Measurements from ENCODE around the gene PEAK1.
"Not testable (repeated sequence)": the region's sequence is repeated elsewhere in the genome, so short reads cannot be mapped to it uniquely, and the experiment has no call there.

The PEAK1 gene

DNA sequence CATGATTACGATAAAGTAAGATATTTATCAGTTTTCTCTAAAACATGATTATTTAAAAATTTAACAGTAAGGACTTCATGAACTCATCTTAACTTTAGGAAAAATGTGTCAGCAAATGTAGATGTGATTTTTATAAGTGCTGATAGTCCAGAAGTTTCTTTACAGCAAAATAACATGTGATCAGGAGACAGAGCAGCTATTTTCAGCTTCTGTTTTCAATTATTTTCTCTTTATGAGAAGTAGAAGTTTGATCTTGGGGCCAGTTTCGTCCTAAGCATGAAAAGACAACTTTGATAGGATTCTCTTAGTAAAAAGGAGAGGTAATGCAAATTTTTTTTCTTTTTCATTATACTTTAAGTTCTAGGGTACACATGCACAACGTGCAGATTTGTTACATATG lies 252.5 kb downstream of the PEAK1 start:
- no peak for DNase-seq

DNA sequence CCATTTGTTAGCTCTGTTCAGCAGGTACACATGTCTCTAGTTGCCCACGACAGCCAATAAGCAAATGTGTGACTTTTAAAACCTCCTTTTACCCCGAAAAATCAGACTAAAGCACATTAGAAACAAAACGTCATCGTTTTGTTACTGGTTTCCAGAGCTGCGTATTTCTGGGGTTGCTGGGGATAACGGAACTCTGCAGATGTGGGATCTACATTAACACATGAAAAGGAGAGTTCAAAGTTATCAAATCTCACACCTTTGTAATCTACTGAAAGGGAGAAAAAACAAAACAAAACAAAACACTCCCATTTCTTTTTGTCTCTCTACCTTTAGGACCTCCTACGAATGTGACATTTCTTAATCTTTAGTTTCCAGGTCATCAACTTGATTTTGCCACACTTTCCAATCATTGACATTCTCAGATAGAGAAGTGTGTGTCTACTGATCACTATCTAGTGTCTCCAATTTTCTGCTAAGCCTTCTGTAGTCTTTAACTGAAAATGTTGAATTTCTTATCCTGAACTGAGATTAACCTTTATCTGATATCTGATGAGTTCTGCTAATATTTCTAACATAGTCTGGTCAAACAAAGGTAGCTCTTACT lies 256.0 kb downstream of the PEAK1 start:
- DNase-seq: no peak

DNA sequence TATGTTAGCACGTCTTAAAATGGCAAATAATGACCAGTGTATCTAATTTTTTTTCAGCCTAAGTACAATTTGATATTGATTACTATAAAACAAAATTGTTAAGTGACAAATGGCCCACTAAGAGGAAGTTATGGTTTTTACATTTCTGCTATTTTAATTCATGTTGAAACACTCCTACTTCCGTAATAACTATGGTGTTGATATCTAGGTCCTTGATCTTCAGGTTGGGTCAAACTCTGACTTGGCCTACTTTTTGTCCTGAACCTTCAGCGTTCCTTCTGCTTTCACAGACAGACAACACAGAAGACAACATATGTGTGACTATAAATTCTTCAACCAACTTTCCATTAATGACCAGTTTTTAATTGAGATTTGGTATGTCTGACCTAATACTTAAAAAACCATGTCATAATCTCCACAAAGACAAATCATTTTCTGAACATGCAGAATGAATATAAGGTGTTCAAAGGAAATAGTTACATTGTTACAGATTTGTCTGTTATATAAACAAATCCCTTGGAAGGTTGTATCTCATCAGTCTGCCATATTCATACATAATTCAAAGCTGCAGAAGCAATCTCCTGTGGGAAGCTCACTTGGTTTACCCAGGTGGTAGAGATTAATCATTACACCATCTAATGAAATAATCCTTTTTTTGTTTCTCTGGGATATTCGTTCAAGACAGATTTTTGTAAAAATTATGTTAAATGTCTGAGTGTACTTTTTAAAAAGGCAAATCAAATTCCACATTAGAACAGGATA lies 256.9 kb downstream of the PEAK1 start:
- no peak for DNase-seq

DNA sequence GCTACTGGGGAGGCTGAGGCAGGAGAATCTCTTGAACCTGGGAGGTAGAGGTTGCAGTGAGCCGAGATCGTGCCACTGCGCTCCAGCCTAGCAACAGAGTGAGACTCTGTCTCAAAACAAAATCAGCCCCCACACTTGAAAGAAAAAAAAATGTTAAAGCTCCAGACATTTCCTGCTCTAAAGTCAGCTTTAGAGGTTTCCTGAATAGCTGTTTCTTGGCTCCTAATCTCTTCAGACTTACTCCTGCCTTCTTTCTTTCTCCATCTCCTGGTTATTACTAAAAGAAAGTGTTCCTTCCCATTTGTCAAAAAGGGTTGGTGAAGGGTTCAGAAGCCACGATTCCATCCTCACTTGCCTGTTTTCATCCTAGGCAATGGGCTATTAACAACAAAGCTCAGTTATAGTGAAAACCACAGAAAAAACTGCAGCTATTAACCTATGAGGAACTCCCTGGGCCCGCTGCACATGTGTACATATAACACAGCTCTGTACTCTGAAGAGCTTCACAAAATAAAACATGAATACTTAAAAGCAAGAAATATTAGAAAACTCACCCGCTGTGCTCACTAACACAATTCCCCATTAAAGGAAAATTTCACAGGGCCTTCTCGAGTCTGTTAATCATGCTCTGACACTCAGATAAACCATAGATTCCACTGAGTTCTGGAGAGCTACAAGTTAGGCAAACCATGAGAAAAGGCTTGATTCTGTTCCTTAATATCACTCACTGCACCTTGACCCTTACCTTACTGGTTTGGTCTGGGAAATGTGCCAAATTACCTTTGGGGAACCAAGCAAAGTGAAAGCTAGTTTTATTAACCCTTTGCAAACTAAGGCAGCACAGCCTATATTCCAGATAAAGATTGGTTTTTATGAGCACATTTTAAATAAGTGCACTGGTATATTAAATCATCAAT lies 259.1 kb downstream of the PEAK1 start:
- no peak for DNase-seq

DNA sequence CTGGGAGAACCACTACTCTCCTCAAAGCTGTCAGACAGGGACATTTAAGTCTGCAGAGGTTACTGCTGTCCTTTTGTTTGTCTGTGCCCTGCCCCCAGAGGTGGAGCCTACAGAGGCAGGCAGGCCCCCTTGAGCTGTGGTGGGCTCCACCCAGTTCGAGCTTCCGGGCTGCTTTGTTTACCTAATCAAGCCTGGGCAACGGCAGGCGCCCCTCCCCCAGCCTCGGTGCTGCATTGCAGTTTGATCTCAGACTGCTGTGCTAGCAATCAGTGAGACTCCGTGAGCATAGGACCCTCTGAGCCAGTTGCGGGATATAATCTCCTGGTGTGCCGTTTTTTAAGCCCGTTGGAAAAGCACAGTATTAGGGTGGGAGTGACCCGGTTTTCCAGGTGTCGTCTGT lies 263.9 kb downstream of the PEAK1 start:
- not testable (repeated sequence) for DNase-seq

DNA sequence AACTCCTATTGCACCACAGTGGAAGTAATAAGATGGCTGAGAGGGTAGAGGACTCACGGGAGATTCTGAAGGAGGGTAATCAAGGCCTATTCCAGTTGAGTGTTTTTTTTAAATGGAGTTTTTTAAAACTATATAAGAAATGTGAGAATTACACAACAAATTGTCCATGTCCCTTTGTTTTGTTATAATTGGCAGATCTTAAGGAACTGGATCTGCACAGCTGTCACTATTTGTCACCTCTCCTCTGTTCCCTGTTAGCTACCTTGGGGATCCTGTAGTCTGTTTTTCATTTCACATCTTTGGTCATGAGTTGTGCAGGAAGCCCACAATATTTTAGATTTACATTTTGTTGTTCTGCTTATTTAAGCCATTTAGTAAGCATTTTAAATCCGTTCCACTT lies 271.7 kb downstream of the PEAK1 start:
- DNase-seq: no peak

DNA sequence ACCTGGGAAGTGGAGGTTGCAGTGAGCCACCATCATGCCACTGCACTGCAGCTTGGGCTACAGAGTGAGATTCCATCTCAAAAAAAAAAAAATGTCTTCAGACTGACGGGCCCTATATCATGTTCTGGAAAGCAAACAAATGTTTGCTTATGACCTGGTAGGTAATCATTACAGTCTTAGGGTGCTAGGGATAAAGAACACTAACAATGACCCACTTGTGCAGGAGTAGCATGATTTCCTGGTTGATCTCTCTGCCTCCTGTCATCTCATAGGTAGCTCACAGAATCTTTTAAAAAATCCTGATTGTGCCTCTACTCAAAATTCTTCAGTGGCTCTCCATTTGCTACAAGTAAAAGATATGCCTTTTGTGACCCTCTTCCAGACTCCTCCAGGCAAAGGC lies 274.5 kb downstream of the PEAK1 start:
- no peak for DNase-seq

DNA sequence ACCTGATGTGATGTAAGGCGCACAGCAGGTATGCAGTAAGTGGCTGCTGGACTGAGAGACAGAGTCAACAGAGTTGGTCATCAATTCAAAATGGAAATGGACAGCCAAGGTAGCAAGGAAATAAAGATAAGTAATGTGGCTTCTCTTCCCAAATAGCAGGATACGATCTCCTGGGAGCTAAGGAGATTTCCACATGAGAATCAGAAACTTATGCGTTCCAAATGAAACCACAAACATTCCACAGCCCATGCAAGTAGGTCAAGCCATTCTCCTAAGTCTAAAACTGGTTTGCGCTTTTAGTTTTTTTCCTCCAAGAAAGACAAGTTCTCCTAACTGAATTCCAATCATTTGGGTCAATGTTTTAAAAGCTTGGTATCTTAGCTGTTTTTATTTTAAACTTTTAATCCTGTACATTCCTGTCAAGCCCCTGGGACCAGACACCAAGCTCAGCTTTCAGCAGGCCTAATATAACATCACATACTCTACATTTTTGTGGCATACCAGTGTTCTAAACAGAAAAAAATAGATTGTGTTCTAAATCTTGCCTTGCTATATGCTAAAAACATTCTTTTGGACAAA lies 275.3 kb downstream of the PEAK1 start:
- DNase-seq: no peak

DNA sequence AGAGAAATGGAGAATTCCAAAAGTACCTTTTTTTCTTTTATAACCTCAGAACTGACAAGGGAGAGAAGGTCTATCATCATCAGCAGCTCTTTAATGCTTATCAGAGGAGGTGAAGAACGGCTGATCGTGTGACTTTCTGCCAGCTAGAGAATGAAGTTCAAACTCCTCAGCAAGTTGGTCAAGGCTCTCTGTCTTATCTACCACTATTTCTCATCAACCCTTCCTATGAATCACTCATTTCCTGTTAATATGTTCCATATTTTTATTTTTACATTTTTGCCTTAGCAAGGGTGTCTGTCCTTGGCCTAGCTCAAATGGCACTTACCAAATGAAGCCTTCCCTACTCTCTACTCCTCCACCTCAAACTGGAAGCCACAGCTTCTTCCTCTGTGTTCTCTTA lies 275.9 kb downstream of the PEAK1 start:
- no peak for DNase-seq

DNA sequence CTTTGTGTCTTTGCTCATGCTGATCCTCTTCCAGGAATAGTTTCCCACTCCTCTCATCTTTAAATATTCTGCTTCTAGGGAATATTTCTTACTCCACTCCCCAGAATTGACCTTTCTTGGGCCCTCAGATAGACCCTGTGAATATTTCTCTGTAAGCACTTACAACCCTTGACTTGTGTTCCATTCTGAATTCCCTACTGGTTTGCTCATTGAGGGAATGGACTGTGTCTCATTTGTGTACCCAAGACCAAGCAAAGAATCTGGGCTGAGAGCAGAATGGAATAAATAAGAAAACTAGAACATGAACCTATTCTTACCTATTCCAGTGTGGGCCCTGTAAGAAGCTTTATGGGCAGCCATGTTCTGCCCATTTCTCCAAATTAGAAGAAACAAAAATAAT lies 276.3 kb downstream of the PEAK1 start:
- DNase-seq: no peak

DNA sequence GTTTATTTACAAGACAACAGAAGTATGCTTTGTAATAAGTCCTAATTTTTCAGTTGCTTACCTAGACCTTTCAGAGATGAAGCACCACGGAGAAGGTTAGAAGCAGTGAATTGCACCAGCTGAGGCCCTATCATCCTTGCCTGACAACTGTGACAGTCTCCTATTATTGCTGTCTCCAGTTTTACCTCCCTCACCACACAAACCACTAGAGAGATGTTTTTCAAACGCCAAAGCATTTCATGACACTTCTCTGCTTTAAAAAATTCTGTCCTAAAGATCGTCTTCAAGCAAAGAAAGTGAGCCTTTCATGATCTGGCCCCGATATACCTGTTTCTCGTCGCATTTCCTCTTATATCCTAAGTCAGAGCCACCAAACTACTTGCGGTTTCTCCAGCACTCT lies 276.7 kb downstream of the PEAK1 start:
- no peak for DNase-seq

DNA sequence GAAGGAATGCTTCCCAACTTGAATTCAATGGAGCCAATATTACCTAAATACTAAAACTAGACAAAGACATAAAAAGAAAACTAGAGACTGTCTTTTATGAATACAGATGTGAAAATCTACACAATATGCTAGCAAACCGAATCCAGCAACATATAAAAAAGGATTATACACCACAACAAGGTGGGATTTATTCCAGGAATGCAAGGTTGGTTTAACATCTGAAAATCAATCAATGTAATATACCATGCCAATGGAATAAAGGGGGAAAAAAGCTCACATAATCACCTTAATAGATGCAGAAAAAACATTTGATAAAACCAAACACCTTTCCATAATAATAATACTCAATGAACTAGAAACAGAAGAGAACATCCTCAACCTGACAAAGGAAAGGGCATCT lies 279.7 kb downstream of the PEAK1 start:
- no peak for DNase-seq

DNA sequence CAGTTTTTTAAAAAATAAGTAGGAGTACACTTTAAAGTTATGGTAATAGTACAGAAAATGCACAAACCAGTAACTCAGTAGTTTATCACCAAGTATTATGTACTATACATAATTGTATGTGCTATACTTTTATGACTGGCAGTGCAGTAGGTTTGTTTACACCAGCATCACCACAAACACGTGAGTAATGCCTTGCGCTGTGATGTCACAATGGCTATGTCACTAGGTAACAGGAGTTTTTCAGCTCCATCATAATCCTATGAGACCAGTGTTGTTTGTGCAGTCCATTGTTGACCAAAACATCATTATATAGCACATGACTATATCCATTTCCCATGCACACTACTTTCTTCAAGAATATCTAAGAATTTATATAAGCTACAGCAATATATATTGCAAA lies 280.6 kb downstream of the PEAK1 start:
- DNase-seq: no peak

DNA sequence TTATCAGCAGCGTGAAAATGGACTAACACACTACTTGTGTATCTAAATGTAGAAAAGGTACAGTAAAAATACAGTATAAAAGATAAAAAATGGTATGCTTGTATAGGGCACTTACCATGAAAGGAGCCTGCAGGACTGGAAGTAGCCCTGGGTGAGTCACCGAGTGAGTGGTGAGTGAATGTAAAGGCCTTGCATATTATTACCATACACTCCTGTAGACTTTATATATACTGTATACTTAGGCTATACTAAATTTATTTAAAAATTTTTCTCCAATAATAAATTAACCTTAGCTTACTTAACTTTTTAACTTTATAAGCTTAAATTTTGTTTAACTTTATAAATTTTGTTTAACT lies 281.8 kb downstream of the PEAK1 start:
- no peak for DNase-seq

DNA sequence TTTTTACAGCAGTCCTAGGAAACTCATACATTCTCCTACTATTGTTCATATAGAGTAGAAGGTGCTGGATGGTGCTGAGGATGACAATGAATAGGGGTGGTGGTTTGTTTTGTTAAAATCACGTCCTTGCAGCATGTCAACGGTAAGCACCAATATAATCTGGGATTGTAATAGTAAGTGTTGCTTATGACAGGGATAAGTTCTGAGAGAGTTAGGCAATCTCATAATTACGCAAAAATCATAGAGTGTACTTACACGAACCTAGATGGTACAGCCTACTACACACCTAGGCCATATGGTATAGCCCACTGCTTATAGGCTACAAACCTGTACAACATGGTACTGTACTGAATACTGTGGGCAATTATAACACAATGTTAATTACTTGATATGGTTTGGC lies 284.7 kb downstream of the PEAK1 start:
- DNase-seq: no peak

DNA sequence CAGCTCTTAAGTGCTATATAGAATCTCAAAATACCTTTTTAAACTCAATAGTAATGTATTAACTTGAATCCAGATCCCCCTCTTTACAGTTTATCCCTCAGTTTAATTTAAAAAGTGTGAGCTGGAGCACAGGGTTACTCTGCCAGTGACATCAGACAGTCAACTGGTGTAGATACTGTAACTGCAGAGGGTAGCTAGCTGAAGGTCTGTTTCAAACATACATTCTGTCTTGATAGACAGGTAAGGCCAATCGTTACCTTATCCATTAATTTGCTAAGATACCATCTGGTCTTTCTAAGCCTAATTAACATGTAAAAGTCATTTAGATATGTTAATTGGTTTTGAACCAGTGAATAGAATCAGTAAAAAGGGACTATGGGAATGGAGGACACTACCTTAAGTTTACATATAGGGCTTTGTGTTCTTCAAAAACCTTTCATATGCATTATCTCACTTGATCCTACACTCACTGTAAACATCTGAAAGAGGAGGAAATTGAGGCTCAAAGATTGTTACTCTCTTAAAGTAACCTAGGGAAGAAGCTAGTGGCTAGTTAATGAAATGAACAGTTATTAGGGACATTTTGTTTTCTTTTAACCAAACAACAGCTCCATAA lies 289.5 kb downstream of the PEAK1 start:
- no peak for DNase-seq

DNA sequence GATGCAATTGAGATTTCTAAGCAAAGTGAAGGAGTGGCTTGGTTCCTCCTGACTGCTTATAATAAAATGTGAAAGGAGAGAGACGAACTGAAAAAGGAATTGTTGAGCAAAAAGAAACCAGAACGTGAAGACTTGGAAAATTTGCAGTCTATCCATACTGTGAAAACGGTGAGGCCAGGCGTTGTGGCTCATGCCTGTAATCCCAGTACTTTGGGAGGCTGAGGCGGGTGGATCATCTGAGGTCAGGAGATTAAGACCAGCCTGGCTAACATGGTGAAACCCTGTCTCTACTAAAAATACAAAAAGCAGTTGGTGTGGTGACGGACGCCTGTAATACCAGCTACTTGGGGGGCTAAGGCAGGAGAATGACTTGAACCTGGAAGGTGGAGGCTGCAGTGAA lies 292.3 kb downstream of the PEAK1 start:
- DNase-seq: no peak

DNA sequence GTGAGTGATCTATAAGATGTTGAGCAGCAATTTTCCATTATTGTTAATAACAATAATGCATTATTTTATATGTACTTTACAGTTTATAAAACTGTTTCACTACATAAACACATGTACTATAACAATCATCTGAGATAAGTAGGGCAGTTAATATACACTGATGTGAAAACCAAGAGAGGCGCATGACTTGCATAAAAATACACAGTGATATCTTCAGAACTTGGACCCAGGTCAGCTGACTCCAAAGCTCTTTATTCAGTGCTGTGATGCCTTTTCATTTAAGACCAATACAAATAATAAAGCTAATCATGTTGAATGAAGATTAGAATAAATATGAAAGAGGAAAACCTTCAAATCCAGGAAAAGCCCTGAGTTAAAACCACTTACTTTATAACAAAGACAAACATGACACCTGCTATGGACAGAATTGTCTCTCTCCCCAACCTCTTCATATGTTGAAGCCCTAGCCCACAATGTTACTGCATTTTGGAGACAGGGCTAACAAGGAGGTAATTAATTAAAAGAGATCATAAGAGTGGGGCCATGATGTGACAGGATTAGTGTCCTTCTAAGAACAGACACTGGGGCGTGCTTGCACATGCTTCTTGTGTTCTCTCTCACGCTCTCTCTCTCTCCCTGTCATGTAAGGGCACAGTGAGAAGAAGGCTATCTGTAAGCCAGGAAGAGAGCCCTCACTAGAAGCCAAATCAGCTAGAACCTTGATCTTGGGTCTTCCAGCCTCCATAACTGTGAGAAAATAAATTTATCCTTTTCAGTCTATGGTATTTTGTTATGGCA lies 293.2 kb downstream of the PEAK1 start:
- DNase-seq: no peak

DNA sequence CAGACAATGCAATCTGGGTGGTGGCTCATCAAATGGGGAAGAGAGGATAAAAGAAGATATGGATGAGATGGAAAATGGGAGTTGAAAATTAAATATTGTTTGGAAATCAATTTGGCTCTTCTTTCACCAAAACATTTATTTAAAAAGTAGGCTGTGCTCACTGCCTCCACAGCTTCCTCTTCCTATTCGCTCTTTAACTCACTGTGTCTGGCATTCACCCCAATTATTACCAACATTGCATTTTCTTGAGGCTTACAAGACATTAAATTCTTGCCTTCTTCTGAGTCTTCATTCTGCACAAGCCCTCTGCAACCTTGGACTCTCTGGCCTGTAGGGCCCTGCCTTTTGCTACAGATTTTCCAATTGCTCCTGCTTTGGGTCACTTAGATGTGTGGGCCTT lies 296.1 kb downstream of the PEAK1 start:
- DNase-seq: no peak

DNA sequence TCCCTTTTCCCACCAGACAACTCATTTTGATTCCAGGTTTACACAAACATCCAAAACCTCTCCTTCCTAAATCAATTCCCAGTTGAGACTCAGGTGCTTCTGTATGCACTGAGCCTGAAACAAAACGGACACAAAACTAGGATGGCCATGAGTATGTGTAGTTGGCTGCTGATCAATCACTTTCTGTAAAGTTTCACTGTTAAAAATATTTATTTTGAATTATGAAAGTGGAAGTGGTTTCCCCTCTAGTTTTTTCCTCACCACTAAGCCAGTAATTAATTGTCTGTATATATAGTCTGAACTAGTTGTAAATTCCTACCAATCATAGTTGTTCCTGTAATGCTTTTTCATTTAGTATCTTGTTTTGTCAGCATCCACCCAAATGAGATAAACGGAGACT lies 297.3 kb downstream of the PEAK1 start:
- DNase-seq: no peak

DNA sequence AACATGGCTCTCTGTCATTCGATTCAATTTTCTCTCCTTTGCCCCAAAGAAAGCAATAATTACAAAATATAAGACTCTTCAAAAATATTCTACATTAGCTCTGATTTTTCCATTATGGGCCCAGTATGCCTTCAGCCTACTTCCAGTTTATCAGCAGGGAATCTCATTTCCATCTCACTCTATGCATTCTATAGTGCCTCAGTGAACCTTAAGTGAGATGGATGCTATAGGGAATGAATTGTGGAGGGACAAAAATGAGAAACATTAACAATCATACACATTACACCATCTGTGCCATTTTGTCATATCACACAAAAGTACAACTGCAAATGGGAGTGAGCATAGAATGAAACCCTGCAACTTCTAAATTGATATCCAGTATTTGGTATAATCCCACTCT lies 298.3 kb downstream of the PEAK1 start:
- no peak for DNase-seq

DNA sequence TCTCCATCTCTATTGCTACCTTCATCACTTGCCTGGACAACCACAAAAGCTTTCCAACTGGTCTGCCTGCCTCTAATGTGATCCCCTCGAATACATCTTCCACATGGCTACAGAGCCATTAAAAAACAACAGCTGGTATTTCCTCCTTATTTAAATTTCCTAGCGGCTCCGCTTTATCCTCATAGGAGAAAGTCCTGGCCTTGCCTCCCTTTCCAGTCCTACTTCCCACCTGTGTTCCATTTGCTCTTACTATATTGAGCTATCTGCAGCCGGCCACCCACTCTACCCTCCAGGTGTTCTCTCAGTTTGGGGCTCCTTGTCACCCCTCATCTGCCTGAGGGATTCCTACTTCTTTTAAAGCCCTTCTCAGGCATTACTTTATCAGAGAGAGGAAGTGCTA lies 299.3 kb downstream of the PEAK1 start:
- no peak for DNase-seq
